SK-N-SH treated with all-trans-retinoic acid at 6 μM for 48 hours (cell line): Measurements from ENCODE around the gene ADAMTS18.
"Not testable (repeated sequence)": the region's sequence is repeated elsewhere in the genome, so short reads cannot be mapped to it uniquely, and the experiment has no call there.

Experiments used
- ATAC-seq: fragments of 200-7000 bp; cut with Tn5 transposase; 3 replicates; pipeline ENCODE4 v1.9.1; 2020; ENCODE audit warnings: mild to moderate bottlenecking, moderate library complexity
- ARNTL ChIP-seq: fragments of 450-650 bp; formaldehyde crosslinking; IDR thresholded peaks from 2 replicates; pipeline ENCODE4 v1.5.0; 2020; ENCODE audit warnings: low read depth, mild to moderate bottlenecking, moderate library complexity, borderline replicate concordance
- BACH2 ChIP-seq: fragments of 250-450 bp; sonication (Bioruptor Pico); IDR thresholded peaks from 2 replicates; pipeline ENCODE4 v1.9.0; 2021; ENCODE audit warnings: mild to moderate bottlenecking, borderline replicate concordance
- CREB5 ChIP-seq: fragments of 250-450 bp; sonication (Bioruptor Pico); IDR thresholded peaks from 2 replicates; pipeline ENCODE4 v1.5.1; 2020; ENCODE audit warnings: low read depth, mild to moderate bottlenecking, moderate library complexity
- CSDC2 ChIP-seq: fragments of 250-450 bp; sonication (Bioruptor Pico); IDR thresholded peaks from 2 replicates; pipeline ENCODE4 v1.5.0; 2020; ENCODE audit warnings: mild to moderate bottlenecking, moderate library complexity
- ESRRG ChIP-seq: fragments of 250-450 bp; sonication (Bioruptor Pico); IDR thresholded peaks from 2 replicates; pipeline ENCODE4 v1.6.1; 2021; ENCODE audit warnings: mild to moderate bottlenecking
- ISL1 ChIP-seq: fragments of 250-450 bp; sonication (Bioruptor Pico); IDR thresholded peaks from 2 replicates; pipeline ENCODE4 v2.1.2; 2022; ENCODE audit warnings: mild to moderate bottlenecking, moderate library complexity
- POU6F1 ChIP-seq: fragments of 250-450 bp; sonication (Bioruptor Pico); IDR thresholded peaks from 2 replicates; pipeline ENCODE4 v1.8.0; 2021; ENCODE audit warnings: low read depth, mild to moderate bottlenecking, moderate library complexity, borderline replicate concordance
- PPARA ChIP-seq: fragments of 250-450 bp; sonication (Bioruptor Pico); IDR thresholded peaks from 2 replicates; pipeline ENCODE4 v1.5.0; 2020; ENCODE audit warnings: mild to moderate bottlenecking, borderline replicate concordance
- RARB ChIP-seq: fragments of 250-450 bp; sonication (Bioruptor Pico); IDR thresholded peaks from 2 replicates; pipeline ENCODE4 v1.8.0; 2021; ENCODE audit warnings: mild to moderate bottlenecking, moderate library complexity
- SNAI2 ChIP-seq: fragments of 250-450 bp; sonication (Bioruptor Pico); IDR thresholded peaks from 2 replicates; pipeline ENCODE4 v1.5.0; 2020; ENCODE audit warnings: mild to moderate bottlenecking, moderate library complexity
- TCF4 ChIP-seq: fragments of 250-450 bp; sonication (Bioruptor Pico); IDR thresholded peaks from 2 replicates; pipeline ENCODE4 v1.8.0; 2021; ENCODE audit warnings: mild to moderate bottlenecking, moderate library complexity, borderline replicate concordance
- TOX ChIP-seq: fragments of 250-450 bp; sonication (Bioruptor Pico); IDR thresholded peaks from 2 replicates; pipeline ENCODE4 v1.8.0; 2021; ENCODE audit warnings: mild to moderate bottlenecking, moderate library complexity, borderline replicate concordance
- TSHZ2 ChIP-seq: fragments of 250-450 bp; sonication (Bioruptor Pico); IDR thresholded peaks from 2 replicates; pipeline ENCODE4 v1.5.0; 2020; ENCODE audit warnings: mild to moderate bottlenecking, moderate library complexity
- ZFP3 ChIP-seq: fragments of 250-450 bp; sonication (Bioruptor Pico); IDR thresholded peaks from 2 replicates; pipeline ENCODE4 v1.5.0; 2020; ENCODE audit warnings: mild to moderate bottlenecking, moderate library complexity
- ZNF565 ChIP-seq: fragments of 450-650 bp; formaldehyde crosslinking; conservative IDR thresholded peaks from 2 replicates; pipeline ENCODE4 v1.5.0; 2020; ENCODE audit warnings: low read depth, mild to moderate bottlenecking, moderate library complexity
- ZNF70 ChIP-seq: fragments of 450-650 bp; formaldehyde crosslinking; IDR thresholded peaks from 2 replicates; pipeline ENCODE4 v1.5.0; 2020; ENCODE audit warnings: mild to moderate bottlenecking, moderate library complexity
- ZNF8 ChIP-seq: fragments of 450-650 bp; formaldehyde crosslinking; IDR thresholded peaks from 2 replicates; pipeline ENCODE4 v1.5.0; 2020; ENCODE audit warnings: mild to moderate bottlenecking, moderate library complexity

Gene ADAMTS18

GRCh38 chr16:77289331-77289809, 145.5 kb downstream of the ADAMTS18 start:
- peak; percentile 93 for TF ChIP-seq ISL1 (CRISPR knock-in tag)
- TF ChIP-seq ZFP3 (CRISPR knock-in tag): peak; percentile 24; the same call in 1 of the 2 replicates
- TF ChIP-seq PPARA (CRISPR knock-in tag): no peak
- TF ChIP-seq RARB: no peak
- peak; percentile 71; the same call in 1 of the 2 replicates for TF ChIP-seq CSDC2 (CRISPR knock-in tag)
- no peak for TF ChIP-seq ZNF70
- TF ChIP-seq CREB5 (CRISPR knock-in tag): 0 out of 2 replicates have a peak, but pooled peaks have one; percentile 37
- TF ChIP-seq ZNF8 (CRISPR knock-in tag): no peak
- peak; percentile 72 for TF ChIP-seq TCF4
- ATAC-seq: peak; percentile 74

GRCh38 chr16:77288222-77288621, 146.6 kb downstream of the ADAMTS18 start:
- no peak; the same call in 2 of the 3 replicates for ATAC-seq
- TF ChIP-seq ISL1 (CRISPR knock-in tag) (peak; percentile 37), POU6F1 (CRISPR knock-in tag) (no peak), ZFP3 (CRISPR knock-in tag) (0 out of 2 replicates have a peak, but pooled peaks have one; percentile 18)
- TF ChIP-seq, all 23 proteins: peak for 2

- no peak for ATAC-seq
- TF ChIP-seq POU6F1 (CRISPR knock-in tag) (no peak), RARB (no peak), ZNF565 (no peak), ISL1 (CRISPR knock-in tag) (no peak), ZNF8 (CRISPR knock-in tag) (no peak), SNAI2 (CRISPR knock-in tag) (no peak)
These were observed 149.2 kb downstream of the ADAMTS18 start for GRCh38 chr16:77285676-77286075.

- no peak for ATAC-seq
- TF ChIP-seq TOX (no peak), SNAI2 (CRISPR knock-in tag) (no peak)
These were observed 152.5 kb downstream of the ADAMTS18 start for GRCh38 chr16:77282345-77282744.

GRCh38 chr16:77279316-77279715, 155.5 kb downstream of the ADAMTS18 start:
- ATAC-seq: not testable (repeated sequence)

GRCh38 chr16:77277571-77277970, 157.3 kb downstream of the ADAMTS18 start:
- TF ChIP-seq SNAI2 (CRISPR knock-in tag) (no peak), ARNTL (CRISPR knock-in tag) (no peak), ESRRG (CRISPR knock-in tag) (no peak), POU6F1 (CRISPR knock-in tag) (no peak), CREB5 (CRISPR knock-in tag) (no peak), TOX (no peak), TSHZ2 (CRISPR knock-in tag) (no peak), BACH2 (CRISPR knock-in tag) (no peak), ISL1 (CRISPR knock-in tag) (no peak)
- ATAC-seq: no peak
